GM19324 (cell line): ENCODE results near the gene RNF212.

ENCODE experiments used
- ATAC-seq: cut with Tn5 transposase; IDR thresholded peaks from one replicate; pipeline ENCODE4 v1.9.1; 2021; ENCODE audit warnings: mild to moderate bottlenecking, moderate library complexity; ENCODE audit not compliant: unreplicated experiment, low FRiP score

The RNF212 gene

DNA sequence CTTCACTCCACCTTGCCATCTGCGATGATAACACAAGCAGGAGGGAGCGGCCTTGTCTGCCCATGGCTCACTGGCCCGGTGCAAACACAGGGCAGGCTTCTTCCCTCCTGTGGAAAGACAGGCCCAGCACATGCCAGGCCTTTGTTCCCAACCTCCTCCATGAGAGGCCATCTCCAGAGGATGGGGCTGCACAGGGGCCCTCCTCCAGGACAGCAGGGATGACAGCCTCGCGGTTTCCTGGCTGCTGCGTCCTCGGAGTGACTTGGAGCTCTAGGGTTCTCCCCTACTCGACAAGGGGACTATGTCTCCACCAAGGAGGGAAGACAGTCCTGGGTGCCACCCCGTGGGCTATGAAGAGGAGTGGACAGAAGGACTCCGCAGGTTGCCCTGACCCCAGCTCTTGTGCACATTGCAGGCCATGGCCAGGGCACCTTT, 21.8 kb downstream of the RNF212 start:
- no peak for ATAC-seq

DNA sequence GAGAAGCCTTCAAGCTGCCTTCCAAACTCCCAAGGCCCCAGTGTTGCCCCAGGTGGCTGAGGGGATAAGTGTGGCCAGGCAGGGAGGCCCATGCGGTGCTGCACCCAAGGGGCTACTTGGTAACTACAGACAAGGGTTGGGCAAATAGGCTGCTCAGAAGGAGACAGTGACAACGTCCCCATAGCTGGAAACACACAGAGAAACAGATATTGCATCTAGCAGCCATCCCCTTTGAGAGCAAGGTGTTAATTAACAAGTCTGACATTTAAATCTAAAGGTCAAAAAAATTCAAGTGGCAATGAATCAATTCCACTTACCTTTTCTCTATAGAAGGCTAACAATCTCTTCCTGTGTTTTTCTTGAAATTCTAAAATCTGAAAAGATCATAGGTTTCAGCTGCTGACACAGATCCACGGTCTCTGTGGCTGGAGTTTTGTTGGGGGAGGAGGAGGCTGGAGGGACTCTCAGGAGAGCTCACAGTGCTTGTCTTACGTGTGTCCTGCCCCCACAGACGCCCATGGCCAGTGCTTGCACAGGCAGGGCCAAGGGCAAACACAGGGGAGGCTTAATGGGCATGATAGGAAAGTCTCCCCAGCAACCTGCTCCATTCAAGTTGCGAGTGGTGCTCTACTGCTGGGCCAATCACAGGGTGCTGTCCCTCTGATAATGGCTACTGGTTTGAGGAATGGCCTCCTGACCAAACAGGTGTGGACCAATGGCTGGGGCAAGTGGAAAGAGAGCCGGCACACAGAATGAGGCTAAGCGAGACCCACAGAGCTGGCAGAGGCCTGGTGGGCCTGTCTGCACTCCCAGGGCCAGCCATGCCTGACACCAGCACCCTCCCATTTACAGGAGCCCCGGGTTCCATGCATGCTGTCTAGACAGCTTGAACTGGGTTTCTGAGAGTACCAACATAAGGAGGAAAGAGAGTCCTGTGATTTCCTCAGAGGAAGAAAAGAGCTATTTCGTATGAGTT, 22.6 kb downstream of the RNF212 start:
- ATAC-seq: no peak

GRCh38 chr4:1090036-1090435, 23.3 kb downstream of the RNF212 start:
- no peak for ATAC-seq

GRCh38 chr4:1087371-1087770, 26.0 kb downstream of the RNF212 start:
- ATAC-seq: no peak

DNA sequence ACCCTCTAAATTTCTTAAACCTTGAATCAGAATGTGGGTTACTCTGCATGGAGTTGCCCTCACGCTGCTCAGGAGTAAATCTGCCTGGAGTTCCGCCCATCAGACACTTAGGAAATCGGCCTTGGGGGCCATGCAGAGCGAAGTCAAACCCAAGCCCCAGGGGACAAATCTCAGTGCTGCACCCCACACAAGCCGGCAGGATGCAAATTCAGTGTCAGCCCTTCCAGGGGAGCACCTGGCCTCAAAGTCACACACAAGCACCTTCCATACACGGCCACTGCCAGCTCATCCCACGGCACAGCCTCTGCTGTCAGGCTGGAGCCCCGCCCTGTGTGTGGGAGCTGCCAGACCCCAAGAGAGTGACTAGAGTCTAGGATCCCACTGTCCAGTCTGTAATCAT, 27.4 kb downstream of the RNF212 start:
- ATAC-seq: no peak

DNA sequence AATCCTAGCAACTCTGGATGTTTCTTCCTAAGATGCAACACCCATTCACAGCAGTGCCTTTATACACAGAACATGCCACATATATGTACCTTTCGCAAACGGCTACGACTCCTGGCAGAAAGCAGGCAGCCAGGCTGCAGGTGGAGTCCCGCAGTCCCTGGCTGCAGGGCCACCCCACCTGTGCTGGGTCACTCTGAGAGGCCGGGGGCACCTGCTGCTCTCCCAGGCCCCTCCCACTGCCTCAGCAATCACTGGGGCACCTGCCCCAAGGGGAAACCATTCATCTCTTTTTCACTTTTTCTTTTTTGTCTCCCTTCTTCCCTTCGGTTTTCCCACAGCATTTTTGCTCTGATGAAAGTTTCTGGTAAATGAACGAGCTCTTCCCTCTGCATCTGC, 28.0 kb downstream of the RNF212 start:
- no peak for ATAC-seq

- ATAC-seq: no peak
These were observed 28.5 kb downstream of the RNF212 start for GRCh38 chr4:1084796-1085403.

DNA sequence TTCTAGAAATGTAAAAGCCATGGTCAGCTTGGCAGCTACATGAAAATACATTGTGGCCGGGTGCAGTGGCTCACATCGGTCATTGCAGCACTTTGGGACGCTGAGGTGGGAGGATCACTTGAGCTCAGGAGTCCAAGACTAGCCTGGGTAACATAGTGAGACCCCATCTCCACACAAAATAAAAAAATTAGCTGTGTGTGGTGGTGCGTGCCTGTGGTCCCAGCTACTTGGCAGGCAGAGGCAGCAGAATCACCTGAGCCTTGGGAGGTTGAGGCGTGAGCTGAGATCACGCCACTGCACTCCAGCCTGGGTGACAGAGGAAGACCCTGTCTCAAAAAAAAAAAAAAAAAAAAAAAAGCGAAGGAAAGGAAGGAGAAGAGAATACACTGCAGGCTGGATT, 29.0 kb downstream of the RNF212 start:
- ATAC-seq: no peak

GRCh38 chr4:1082215-1083182, 30.9 kb downstream of the RNF212 start:
- ATAC-seq: no peak

DNA sequence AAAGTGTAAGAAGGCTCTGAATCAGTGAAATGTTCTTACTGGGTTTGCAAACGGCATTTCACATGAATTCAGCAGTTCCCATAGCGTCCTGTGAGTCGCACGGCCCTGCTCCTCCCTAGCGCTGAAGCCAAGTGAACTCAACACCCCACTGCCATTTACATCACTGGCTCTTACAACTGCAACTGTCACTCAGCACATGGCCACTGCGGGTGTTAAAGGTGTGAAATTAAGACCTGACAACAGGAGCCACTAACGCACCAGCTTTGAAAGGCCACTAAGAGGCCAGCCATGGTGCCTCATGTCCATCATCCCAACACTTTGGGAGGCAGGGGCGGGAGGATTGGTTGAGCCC, 31.7 kb downstream of the RNF212 start:
- no peak for ATAC-seq

DNA sequence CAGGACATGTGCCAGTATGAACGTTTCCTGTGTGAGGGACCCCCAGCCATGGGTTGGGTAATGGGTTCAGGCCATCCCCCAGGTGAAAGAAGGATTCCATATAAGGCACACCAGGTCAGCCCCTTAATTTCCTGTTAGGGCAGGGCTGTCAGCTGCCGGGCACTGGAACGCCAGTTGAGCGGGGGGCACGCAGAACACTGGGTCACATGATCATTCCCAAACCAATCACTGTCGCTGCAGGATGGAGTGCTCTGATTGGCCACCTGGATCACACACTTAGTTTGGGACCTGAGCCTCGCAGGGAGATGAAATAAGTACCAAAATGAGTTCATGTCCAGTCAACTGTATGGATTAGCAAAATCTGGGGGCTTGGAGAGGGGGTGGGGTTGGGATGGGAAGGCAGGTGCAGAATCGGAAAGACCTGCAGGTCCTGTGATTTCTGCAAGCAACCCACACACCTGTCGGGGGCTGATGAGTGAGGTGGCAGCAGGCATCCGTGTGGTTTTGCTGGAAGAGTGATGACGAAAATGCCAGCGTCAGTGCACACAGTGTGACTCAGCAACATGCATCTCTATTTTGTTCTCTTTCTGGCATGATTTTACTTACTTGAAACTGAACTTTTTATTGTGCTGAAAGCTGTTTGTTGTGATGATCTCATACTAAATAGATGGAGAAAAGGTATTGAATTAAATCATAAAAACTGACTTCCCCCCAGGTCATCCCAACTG, 32.2 kb downstream of the RNF212 start:
- no peak for ATAC-seq

GRCh38 chr4:1080432-1080831, 32.9 kb downstream of the RNF212 start:
- ATAC-seq: no peak

DNA sequence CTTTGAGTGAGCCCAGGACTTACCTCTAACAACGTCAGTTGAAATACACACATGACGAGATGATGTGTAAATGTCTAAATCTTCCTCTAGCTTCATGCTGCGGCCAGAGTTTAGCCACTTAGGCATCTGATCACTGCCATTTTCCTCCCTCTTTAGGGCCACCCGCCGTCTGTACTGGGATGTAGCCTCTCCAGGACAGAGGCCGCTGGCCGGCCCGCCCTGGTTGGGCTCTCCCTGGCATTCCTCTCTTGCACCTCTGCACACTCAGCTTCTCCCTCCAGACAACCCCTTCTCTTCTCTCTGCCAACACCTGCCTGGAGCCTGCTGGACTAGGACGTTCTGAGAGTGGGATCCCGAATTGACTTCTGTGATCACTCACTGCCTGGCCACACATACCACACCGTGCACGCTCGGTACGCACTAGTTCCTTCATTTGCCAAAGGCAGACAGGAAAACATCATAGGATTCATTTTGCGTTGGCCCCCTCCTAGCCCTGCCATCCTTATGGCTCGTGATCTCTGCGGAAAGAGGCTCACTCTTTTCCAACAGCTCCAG, 33.6 kb downstream of the RNF212 start:
- no peak for ATAC-seq

- ATAC-seq: no peak
These were observed 34.9 kb downstream of the RNF212 start for GRCh38 chr4:1078490-1078889.

GRCh38 chr4:1077711-1078477, 35.5 kb downstream of the RNF212 start:
- no peak for ATAC-seq

GRCh38 chr4:1075809-1076699, 37.3 kb downstream of the RNF212 start:
- no peak for ATAC-seq

DNA sequence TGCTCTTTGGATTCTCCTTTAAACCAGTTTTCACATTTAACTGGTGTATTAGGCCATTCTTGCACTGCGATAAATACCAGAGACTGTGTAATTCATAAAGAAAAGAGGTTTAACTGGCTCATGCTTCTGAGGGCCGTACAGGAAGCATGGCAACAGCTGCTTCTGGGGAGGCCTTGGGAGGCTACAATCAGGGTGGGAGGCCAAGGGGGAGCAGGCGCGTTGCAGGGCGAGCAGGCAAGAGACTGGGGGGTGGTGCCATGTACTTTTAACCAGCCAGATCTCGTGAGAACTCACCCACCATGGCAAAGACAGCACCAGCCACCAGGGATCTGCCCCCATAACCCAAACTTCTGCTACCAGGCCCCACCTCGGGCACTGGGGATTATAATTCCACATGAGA, 38.1 kb downstream of the RNF212 start:
- no peak for ATAC-seq

GRCh38 chr4:1074077-1074476, 39.3 kb downstream of the RNF212 start:
- ATAC-seq: no peak
